Measurements from ENCODE around the gene NUDT6.

Gene NUDT6

DNA sequence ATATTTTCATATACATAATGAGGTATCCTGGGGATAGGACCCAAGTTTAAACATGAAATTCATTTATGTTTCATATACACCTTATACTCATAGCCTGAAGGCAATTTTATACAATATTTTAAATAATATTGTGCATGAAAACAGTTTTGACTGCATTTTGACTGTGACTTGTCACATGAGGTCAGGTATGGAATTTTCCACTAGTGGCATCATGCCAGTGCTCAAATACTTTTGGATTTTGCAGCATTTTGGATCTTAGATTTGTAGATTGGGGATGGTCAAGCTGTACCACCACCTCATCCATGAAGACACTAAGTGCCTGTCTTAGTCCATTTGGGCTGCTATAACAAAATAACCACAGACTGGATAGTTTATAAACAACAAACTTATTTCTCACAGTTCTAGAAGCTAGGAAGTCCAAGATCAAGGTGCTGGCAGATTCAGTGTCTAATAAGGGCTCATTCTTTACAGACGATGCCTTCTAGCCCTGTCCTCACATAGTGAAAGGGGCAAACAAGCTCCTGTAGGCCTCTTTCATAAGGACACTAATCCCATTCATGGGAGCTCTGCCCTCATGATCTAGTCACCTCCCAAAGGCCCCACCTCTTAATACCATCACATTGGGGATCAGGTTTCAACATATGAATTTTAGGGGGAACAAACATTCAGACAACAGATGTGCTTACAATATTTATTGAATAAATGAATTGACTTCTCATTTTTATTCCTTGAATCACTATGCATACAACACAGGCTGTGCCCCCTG lies 9.4 kb downstream of the NUDT6 start:
- DNase-seq, result no peak

DNA sequence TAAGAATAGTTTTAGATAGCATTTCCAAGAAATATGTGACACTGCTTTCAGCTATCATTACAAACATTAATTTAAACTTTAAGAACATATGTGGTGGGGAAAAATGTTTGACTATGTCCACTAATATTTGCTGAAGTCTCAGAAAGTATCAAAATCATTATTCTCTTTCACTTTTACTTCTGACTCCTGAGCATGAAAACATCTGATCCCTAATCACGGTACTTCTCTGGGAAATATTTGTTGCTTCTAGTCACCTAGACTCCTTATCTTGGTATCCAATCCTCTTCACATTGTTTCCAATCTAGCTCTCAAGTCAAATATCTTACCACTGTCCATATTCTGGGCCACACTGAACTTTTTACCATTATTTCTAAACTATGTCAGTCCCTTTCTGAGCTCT lies 10.8 kb downstream of the NUDT6 start:
- no peak for DNase-seq

DNA sequence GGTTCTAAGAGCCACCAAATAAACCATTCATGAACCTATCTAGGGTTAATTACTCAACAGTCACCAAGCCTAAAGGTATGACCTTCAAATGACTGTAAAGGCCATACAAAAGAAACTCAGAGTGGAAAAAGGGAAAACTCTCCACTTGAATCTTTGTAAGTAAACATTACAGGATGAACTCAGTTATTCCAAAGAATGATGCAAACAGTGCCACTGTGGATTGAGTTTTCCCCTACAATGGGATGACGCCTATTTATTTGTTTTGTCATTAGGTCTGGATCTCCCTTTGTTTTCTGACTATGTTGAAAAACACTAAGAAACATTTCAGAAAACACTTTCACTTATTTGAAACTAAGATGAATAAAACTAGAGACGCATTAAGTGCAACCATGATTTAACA lies 12.7 kb downstream of the NUDT6 start:
- DNase-seq, result no peak

DNA sequence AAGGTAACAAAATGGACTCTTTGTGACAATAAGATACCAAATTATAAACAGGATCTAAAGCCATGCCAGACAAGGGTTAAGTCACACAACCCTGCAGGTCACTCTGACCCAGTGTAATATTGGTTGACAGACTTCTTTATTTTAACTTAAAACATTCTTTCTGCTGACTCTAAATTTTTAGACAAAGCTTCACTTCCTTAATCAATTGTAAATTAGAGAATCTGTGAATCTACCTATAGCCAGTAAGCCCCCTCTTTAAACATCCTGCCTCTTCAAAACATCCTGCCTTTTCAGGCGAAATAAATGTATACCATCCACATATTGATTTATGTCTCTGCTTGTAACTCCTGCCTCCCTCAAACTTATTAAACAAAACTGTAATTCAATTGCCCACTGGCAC lies 14.2 kb downstream of the NUDT6 start:
- no peak for DNase-seq

DNA sequence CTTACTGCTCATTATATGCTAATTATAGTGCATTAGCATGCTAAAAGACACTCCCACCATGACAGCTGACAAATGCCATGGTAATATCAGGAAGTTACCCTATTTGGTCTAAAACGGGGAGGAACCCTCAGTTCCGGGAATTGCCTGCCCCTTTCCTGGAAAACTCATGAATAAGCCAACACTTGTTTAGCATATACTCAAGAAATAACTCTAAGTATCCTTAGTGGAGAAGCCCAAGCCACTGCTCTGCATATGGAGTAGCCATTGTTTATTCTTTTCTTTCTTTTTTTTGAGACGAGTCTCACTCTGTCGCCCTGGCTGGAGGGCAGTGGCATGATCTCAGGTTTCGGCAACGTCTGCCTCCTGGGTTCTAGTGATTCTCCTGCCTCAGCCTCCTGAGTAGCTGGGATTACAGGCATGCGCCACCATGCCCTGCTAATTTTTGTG lies 15.5 kb downstream of the NUDT6 start:
- no peak for DNase-seq

DNA sequence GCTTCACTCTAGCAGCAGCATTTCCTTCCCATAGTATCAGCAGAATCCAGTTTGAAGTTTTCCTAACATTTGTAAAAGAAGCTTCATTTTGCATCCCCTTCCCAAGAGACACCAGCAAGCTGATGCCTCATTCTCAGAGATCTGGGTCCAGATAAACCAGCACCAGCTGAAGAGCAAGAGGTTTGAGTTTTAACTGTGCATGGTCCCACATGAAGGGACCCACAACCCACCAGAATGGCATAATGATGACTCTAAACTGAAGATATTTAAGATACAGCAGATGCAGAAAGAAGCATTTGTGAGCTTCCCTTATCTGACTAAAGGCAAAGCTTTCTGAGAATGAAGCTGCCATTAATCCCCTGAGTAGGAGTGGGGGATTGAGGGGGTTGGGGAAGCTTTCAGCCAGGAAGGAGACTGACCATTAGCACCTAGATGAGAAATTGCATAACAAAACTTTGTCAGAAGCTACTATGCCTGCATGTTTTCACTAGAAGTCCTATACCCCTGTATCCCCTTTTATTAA lies 18.6 kb downstream of the NUDT6 start:
- no peak for DNase-seq

DNA sequence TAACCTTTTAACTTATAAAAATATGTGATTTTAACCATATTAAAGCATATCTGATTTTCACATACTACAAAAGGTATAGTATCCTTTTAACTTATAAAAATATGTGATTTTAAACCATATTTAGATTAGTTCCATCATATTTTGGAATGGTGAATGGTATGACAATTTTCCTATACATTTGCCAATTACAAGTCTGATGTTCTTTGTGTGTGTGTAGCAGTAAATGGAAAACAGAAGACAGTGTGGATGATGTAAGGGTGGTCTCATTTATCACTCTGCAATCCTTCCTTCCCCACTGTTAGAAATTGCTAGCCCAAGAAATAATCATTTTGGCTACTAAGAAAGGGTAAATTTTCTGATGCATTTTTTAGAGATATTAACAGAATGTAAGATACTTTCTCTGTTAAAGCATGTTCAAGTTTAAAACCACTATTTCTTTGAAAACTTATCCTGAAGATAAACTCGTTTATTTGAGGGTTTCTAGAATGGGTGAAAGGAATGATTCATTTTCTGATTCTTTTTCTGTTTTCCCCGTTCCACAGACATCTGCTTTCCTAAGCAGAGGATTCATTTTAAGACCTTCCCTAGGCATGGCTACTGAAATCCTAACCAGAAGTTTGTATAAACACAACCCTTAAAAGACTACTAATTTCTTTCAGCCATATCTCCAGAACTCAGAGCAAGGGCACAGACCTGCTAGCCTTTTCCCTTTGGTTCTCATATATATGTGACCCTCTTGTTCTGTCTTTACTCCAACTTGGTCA lies 21.0 kb downstream of the NUDT6 start:
- DNase-seq, result no peak

DNA sequence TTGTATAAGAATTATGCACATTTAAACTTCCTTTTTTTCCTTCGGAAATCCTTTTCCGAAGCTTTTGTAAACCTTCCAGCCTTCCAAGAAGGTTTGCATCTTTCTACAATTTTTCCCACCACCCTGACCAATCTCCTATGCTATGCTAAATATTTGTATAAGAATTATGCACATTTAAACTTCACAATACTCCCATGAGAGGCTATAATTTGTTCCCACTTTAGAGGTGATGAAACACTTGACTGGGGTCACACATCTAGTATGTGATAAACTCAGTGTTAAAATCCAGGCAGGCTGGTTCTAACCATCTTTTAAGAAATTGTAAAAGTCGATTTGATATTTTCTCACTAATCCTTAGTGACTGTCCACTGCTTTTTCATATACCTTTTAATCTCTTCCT lies 22.1 kb downstream of the NUDT6 start:
- DNase-seq, result no peak

DNA sequence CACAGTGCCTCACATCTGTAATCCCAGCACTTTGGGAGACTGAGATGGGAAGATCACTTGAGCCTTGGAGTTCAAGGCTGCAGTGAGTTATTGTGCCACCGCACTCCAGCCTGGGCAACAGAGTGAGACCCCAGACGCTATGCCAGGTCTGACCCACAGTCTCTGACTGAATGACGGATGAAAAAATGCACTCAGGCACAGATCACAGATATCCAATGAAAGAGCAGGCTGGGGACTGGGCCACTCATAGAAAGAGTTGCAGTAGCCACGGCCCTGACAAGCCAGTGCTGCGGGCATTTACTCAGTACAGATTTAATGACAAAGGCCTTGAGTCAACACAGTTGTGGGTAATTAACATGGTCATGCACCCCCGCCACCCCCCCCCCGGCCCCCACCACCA lies 22.7 kb downstream of the NUDT6 start:
- DNase-seq, result no peak

DNA sequence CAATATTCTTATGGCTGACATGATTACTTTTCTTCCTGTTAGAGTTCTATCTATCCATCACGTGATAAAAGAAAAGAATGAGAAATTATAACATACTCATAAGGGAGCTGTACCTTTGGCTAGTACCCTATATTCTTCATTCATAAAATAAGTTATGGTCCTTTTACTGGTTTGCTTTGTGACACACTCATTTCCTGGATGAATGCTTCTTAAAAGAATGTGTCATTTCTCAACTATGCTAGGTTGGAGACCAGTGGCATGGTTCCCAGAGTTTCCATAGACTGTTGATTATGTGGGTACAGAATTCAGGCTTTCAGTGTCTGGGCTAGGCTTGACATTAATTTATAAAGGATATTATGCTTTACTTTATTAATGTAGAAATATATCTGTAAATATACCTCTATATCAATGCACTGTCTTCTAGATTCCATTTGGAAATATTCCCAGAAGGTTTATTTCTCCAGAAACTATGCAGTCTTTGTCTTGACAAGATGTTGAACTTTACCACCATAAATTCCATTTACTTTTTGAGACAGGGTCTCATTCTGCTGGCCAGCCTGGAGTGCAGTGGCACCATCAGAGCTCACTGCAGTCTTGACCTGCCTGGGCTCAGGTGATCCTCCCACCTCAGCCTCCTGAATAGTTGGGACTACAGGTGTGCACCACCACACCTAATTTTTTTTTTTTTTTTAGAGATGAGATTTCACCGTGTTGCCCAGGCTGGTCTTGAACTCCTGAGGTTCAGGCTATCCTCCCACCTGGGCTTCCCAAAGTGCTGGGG lies 23.8 kb downstream of the NUDT6 start:
- DNase-seq, result no peak

DNA sequence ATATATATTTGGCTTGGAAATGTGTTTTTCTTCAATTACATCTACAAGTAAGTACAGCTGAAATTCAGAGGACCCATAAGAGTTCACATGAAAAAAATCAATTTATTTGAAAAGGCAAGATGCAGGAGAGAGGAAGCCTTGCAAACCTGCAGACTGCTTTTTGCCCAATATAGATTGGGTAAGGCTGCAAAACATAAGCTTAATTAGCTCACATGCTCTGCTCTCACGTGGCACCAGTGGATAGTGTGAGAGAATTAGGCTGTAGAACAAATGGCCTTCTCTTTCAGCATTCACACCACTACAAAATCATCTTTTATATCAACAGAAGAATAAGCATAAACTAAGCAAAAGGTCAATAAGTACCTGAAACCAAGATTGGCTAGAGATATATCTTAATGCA lies 26.1 kb downstream of the NUDT6 start:
- no peak for DNase-seq

DNA sequence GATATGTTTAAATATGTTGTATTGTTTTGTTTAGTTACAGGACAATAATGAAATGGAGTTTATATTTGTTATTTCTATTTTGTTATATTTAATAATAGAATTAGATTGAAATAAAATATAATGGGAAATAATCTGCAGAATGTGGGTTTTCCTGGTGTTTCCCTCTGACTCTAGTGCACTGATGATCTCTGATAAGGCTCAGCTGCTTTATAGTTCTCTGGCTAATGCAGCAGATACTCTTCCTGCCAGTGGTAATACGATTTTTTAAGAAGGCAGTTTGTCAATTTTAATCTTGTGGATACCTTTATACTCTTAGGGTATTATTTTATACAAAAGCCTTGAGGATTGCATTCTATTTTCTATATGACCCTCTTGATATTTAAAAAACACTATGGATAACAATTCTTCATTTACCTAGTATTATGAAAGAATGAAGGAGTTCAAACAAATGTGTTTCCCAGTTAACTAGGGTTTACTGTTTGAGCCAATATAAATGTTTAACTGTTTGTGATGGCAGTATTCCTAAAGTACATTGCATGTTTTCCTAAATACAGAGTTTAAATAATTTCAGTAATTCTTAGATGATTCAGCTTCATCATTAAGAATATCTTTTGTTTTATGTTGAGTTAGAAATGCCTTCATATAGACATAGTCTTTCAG lies 26.9 kb downstream of the NUDT6 start:
- DNase-seq, result no peak

DNA sequence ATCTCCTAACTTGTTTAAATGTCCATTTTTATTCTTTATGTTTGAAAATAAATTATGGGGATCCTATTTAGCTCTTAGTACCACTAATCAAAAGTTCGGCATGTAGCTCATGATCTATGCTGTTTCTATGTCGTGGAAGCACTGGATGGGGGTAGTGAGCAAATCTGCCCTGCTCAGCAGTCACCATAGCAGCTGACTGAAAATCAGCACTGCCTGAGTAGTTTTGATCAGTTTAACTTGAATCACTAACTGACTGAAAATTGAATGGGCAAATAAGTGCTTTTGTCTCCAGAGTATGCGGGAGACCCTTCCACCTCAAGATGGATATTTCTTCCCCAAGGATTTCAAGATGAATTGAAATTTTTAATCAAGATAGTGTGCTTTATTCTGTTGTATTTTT lies 27.6 kb downstream of the NUDT6 start:
- no peak for DNase-seq

DNA sequence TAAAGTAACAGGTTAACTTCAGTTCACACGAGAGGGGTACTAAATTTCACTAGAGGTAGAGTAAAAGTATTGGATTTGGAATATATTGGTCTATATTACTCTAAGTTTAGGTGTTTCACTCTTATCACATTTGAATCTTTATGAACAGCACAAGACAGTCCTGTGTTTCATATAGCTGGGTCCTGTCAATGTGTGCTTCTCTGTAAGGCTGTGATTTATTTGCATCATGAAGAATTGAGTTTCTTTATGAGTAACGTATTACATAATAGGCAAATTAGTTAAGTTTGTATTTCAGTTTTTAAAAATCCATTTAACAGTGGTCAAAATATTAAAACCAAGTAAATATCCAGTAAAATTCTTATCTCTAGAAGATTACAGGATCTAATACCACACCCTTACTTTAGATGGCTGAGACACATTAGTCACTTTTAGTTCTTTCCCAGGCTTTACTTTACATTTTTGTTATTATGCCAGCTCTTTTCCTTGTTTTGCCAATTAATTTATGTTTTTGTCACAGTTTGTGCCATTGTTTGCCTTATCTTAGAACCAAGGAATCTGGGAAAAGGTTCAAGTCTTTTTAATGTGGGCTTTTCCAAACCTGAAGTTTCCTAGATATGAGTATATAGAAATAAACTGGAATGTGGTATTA lies 32.1 kb downstream of the NUDT6 start:
- no peak for DNase-seq

DNA sequence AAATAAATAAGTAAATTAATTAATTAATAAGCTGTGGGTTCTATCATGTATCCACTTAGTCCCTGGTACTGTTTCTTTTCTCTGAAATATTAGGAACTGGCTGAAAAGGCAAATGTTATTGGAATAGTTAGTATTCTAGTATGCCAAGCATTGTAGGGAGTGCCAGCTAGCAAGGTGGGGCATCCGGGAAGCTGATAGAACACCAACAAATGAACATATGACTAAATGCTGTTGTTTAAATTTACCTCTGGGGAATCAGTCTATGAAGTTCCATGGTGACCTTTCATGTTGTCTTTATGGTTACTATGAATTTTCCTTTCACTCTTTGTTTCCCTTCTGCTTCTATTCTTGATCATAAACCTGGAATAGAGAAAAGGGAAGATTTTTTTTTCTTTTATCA lies 32.7 kb downstream of the NUDT6 start:
- no peak for DNase-seq

DNA sequence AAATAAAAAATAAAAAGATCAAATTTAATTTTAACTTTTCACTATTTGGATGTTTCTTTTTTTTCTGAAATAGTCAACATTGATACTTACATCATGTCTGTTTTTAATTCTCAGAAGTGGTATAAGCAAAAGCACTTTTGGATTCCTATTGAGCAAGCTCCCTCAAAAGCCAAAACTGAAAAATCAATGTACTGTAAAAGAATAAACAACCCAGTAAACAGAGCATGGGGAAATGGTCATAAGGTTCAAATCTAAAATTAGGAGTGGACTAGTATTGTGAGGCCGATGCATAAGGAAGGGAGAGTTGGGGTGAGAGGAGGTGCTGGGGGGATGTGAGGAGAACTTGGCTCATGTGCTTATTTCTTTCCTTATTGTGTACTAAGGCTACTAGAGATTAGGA lies 37.9 kb downstream of the NUDT6 start:
- DNase-seq, result no peak

DNA sequence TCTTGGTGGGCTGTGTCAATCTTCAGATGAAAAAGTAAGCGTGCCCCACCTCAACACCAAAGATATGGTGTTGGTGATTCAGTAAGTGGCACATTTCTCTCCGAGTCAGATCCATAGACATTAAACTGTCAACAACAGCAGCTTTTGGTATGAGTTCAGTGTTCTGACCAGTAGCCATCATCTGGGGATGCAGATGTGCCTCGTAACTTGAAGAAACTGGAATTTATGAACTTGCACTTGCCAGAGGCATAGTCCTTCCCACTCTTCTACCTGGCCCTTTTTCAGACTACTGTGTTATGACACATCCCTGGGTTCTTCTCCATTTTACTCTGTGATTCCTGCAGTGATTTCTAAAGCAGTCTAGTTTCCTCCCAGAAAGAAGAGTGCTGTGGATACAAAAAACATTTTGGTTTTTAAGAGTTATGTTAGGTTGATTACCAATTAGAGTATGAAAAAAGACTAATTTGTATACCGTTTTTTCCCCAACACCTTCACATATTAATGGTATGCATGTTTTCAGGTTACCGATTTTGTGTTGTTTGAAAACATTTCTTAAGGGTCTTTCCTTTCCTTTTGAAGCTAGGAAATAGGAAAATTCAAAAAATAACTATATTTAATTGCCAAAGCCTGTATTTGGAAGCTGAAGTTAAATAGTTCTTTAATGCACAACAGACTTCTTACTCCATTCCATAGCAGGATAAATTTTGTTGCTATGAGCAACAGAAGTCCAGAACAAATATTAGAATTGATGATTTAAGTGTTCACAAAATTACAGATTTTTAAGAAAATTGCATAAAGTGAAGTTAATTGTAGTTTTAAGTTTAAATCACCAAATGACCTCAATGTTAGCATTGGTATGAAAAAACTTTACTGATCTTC lies 39.3 kb downstream of the NUDT6 start:
- no peak for DNase-seq

DNA sequence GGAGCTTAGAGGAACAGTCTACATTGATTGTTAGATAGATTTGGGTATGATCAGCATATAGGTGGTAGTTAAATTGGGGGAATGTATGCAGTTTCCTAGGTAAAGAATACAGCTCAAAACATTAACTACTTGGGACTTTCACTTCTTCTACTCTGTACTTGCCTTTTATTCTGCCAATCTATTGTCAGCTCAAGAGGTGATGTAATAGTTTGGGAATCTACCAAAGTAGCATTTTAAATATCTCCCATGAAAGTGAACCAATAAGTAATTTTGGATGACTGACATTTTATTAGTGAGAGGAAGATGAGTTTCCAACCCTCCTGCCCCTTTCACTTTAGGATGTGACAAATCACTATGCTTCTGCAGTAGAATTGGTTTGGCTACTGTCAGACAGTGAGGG lies 43.4 kb downstream of the NUDT6 start:
- DNase-seq, result no peak

DNA sequence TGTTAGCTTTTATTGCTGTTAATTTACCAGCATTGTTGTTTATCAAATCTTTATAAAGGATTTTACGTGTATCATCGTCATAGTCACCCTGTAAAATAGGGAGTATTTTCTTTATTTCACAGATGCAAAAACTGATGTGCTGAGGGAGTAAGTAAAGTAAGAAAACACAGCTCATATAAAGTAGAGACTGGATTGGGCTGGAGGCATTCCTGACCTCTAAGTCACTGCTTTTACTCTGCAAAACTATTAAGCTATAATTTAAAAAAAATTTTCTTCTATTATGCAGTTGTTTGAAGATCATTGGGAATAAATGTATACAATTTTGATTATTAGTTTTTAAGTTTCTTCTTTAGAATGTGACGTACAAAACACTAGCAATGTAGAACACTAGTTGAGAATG lies 45.9 kb downstream of the NUDT6 start:
- no peak for DNase-seq

DNA sequence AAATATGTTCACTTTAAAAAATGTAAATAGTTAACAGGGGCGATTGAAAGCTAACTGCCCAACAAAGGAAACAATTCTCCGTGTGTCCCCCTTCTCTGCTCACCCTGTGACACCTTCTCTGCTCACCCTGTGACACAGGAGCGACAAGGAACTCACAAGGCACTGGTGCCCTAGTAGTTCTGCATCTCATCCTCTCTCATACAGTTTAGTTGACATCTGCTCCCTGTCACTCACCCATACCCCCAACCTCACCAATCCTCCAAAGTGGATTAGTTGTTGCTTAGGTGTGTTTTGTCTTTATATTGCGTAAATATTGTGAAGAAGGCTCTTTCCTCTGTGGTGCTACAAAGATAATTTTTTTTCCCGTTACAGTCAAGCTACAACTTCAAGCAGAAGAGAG lies 46.4 kb downstream of the NUDT6 start:
- no peak for DNase-seq

DNA sequence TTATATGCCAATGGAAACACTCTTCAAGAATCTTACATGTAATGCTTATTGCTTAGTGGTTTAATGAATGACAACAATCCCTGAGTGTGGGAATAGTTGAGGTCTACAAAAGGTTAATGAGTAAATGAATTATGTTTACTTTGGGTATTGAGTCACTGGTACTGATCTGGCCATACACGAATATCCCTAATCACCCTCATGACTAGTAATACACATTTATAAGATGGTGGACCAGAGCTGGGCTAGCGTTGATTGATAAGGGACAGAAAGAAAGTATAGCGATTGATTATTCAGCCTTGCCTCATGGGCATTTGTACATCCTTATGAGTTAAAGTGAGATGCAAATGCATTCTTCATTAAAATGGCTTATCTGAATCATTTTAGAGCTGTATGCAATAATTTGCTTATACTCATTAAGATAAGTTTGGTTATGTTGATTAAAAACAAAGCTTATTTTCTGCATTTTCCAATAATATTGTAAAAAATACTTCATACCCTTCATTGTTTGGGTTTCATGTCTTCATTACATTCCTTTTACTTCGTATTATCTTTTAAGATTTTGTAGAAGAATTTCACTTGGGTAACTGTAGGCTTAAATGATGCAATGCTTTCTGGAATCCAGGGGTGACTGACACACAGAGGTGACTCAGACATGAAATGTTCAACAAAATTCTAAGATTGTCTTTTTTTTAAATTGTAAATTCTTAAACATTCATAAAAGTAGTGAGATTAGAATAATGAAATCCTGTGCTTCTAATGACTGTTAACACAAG lies 48.4 kb downstream of the NUDT6 start:
- DNase-seq, result no peak

Measured in NCI-H1105 (cell line).